Esophagus squamous epithelium (tissue), 5 donors: ENCODE measurements around the gene SMARCA4. TPM values are rescaled to one million over a fixed set of nuclear protein-coding genes. Genes with fewer than 3 reads are reported as not detected.
A peak's percentile ranks its signal among the peaks of the same experiment; 100 is the strongest.
"Not testable (repeated sequence)": the region's sequence is repeated elsewhere in the genome, so short reads cannot be mapped to it uniquely, and the experiment has no call there.

Experiments used
- DNase-seq: peaks from one replicate; lab custom pipeline; 2025; lab: John Stamatoyannopoulos, UW
- H3K27ac ChIP-seq, 4 donors: fragments of 200-600 bp; sonication (generic); one replicate each; pipeline ENCODE4 v1.5.1; 2016 to 2019; ENCODE audit warnings: mild to moderate bottlenecking in 1 of 4
- H3K27me3 ChIP-seq, 4 donors: fragments of 200-600 bp; sonication (generic); 1 replicate in 3 of 4; 2 replicates in 1 of 4; pipeline versions ENCODE4 v1.5.1 to v1.6.0; 2017 to 2021; ENCODE audit warnings: antibody characterized with exemption in 1 of 4
- H3K36me3 ChIP-seq, 3 donors: fragments of 200-600 bp; sonication (generic); one replicate each; pipeline ENCODE4 v1.5.1; 2016 to 2019
- H3K4me1 ChIP-seq, 3 donors: fragments of 200-600 bp; sonication (generic); one replicate each; pipeline ENCODE4 v1.5.1; 2017 to 2019
- H3K4me3 ChIP-seq, 4 donors: fragments of 200-600 bp; sonication (generic); 1 replicate in 3 of 4; 2 replicates in 1 of 4; pipeline ENCODE4 v1.5.1; 2016 to 2019; ENCODE audit warnings: mild to moderate bottlenecking in 2 of 4, moderate library complexity in 1 of 4
- H3K9me3 ChIP-seq, 3 donors: fragments of 200-600 bp; sonication (generic); one replicate each; pipeline ENCODE4 v1.5.1; 2016 to 2019
- POLR2A ChIP-seq, 4 donors: fragments of 450-650 bp; IDR thresholded peaks; one replicate each; pipeline ENCODE4 v1.6.1; 2017; ENCODE audit warnings: antibody characterized with exemption in 4 of 4, mild to moderate bottlenecking in 4 of 4, moderate library complexity in 3 of 4
- WGBS, 2 donors: methylation state at CpG; one replicate each; pipeline ENCODE4 v1.1.5; 2018; 5-methylcytosine and 5-hydroxymethylcytosine counted together
- intact Hi-C: fragments of 100-400 bp; cut with DNase I; formaldehyde crosslinking; loops from one replicate; pipeline ENCODE4 v1.15.0; 2022
- total RNA-seq, 4 donors: library from RNA; depleted of rRNA; stranded (reverse); fragments of >200 nt; gene quantifications; one replicate each; pipeline ENCODE4 v1.1.0, GENCODE V29; 2016
- TF ChIP-seq, protein P1 (sequence below), 6 experiments: fragments of 450-650 bp in 4 of 6; fragments of 200-600 bp in 2 of 6; sonication (generic) in 2 of 6; IDR thresholded peaks; one replicate each; pipeline ENCODE4 v1.5.1; 2016 to 2019; ENCODE audit warnings: antibody characterized with exemption in 6 of 6, mild to moderate bottlenecking in 4 of 6, moderate library complexity in 4 of 6
- donor health status: DM: yes; HTN: yes; CAD: no.

SMARCA4 gene
- total RNA-seq, 4 donors from 2014 or later: 62.8 to 142 (median 93.4) TPM

DNA sequence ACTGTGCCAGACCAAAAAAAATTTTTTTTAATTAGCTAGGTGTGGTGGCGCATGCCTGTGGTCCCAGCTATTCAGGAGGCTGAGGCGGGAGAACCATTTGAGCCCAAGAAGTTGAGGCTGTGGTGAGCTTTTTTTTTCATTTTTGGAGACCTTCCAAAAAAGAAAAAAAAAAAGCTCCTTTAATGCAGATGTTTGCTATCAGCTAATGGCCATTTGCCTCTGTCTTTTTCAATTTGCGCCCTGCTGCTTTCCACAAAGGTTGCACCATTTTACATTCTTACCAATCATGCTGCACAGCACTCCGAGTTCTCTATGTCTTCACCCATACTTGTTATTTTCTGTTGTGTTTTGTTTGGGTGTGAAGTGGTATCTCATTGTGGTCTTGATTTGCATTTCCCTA is 15.6 kb upstream of the SMARCA4 start:
- Histone ChIP-seq H3K36me3 (no peaks in the 10 kb centered on the region), H3K4me3 (no peak overlapping the region), H3K9me3 (no peaks in the 10 kb centered on the region), H3K27me3 (no peaks in the 10 kb centered on the region), H3K27ac (no peak overlapping the region), H3K4me1 (peaks cover 0 to 64% (median 16%) of the 10 kb centered on the region in 3 donors)
- intact Hi-C loops: no loop called here
- no peak for TF ChIP-seq POLR2A (IDR thresholded peaks at IDR 0.05)
- TF ChIP-seq, protein P1, sequence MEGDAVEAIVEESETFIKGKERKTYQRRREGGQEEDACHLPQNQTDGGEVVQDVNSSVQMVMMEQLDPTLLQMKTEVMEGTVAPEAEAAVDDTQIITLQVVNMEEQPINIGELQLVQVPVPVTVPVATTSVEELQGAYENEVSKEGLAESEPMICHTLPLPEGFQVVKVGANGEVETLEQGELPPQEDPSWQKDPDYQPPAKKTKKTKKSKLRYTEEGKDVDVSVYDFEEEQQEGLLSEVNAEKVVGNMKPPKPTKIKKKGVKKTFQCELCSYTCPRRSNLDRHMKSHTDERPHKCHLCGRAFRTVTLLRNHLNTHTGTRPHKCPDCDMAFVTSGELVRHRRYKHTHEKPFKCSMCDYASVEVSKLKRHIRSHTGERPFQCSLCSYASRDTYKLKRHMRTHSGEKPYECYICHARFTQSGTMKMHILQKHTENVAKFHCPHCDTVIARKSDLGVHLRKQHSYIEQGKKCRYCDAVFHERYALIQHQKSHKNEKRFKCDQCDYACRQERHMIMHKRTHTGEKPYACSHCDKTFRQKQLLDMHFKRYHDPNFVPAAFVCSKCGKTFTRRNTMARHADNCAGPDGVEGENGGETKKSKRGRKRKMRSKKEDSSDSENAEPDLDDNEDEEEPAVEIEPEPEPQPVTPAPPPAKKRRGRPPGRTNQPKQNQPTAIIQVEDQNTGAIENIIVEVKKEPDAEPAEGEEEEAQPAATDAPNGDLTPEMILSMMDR (IDR thresholded peaks at IDR 0.05): no peak
- WGBS, 2 donors: 83 to 94% methylated on average over 4 of the region's 4 CpGs
- DNase-seq: no peak

DNA sequence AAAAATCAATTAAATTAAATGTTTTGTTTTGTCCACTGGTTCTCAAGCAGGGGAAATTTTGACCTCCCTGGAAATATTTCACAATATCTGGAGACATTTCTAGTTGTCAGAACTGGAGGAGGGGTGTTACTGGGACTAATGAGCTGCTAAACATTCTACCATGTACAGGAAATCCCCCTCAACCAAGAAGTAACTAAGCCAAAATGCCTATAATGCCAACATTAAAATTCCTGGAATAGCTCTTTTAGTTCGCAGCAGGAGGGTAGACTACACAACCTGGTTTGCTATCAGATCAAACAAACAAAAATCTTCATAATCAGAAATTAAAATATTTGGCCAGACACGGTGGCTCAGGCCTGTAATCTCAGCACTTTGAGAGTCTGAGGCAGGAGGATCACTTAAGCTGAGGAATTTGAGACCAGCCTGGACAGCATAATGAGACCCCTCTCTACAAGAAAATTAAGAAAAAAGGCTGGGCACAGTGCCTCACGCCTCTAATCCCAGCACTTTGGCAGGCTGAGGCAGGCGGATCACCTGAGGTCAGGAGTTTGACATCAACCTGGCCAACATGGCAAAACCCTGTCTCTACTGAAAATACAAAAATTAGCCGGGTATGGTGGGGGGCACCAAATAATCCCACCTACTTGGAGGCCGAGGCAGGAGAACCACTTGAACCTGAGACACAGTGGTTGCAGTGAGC is 13.7 kb upstream of the SMARCA4 start:
- H3K27ac ChIP-seq: peak overlapping the region; percentile 19 to 82 (median 48)
- intact Hi-C loops: no loop called here
- WGBS, 2 donors: 39 to 66% methylated on average over 6 of the region's 6 CpGs

DNA sequence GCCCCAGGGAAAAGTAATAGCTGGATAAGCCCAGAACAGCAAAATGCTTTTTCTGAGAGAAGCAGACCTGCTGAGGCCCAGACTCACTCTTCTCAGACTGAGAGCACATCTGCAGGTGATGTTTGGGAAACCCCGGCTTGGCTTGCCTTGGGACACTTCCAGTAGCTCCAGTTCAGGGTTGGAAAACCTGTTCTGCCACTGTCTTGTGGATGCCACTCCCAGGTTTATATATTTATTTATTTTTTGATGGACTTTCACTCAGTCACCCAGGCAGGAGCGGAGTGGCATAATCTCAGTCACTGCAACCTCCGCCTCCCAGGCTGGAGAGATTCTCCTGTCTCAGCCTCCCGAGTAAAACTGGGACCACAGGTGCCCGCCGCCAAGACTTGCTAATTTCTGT is 8.0 kb upstream of the SMARCA4 start:
- no peak overlapping the region for H3K4me3 ChIP-seq
- H3K9me3 ChIP-seq: no peaks in the 10 kb centered on the region
- DNase-seq: no peak
- H3K36me3 ChIP-seq: no peaks in the 10 kb centered on the region
- intact Hi-C loops: no loop called here
- TF ChIP-seq POLR2A (IDR thresholded peaks at IDR 0.05): no peak
- TF ChIP-seq, protein P1 (IDR thresholded peaks at IDR 0.05): no peak
- H3K4me1 ChIP-seq: peaks cover 0 to 55% (median 7%) of the 10 kb centered on the region in 3 donors
- H3K27ac ChIP-seq: peak overlapping the region in 3 of 4 donors; percentile 58 to 78 (median 66)
- no peaks in the 10 kb centered on the region for H3K27me3 ChIP-seq
- WGBS, 2 donors: 30 to 36% methylated on average over 1 to 6 of the region's 6 CpGs

More for the DNA sequence above, 13.7 kb upstream of the SMARCA4 start:
- Histone ChIP-seq H3K27me3 (no peaks in the 10 kb centered on the region), H3K4me3 (no peak overlapping the region), H3K4me1 (peaks cover 0 to 51% (median 13%) of the 10 kb centered on the region in 3 donors), H3K9me3 (no peaks in the 10 kb centered on the region), H3K36me3 (no peaks in the 10 kb centered on the region)
- no peak for TF ChIP-seq POLR2A (IDR thresholded peaks at IDR 0.05)
- TF ChIP-seq, protein P1 (IDR thresholded peaks at IDR 0.05): no peak
- no peak for DNase-seq

DNA sequence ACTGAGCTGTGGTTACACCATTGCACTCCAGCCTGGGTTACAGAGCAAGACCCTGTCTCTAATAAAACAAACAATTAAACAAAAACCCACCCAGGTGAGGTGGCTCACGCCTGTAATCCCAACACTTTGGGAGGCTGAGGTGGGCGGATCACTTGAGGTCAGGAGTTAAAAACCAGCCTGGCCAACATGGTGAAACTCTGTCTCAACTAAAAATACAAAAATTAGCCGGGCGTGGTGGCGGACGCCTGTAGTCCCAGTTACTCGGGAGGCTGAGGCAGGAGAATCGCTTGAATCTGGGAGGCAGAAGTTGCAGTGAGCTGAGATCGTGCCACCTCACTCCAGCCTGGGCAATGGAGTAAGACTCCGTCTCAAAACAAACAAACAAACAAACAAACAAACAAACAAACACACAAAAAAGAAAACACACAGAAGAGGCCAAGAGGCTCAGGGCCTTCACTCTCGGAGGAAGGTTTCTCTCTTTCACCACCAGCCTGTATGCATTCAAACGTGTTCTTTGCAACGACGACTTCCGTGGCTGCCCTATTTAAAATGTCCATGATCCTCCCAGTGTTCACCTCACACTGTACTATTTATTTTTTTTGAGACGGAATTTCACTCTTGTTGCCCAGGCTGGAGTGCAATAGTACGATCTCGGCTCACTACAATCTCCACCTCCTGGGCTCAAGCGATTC is 1.4 kb upstream of the SMARCA4 start:
- H3K4me1 ChIP-seq: peaks cover 8 to 56% (median 25%) of the 10 kb centered on the region in 3 donors
- peak overlapping the region in 3 of 4 donors; percentile 76 to 96 (median 95) for H3K4me3 ChIP-seq
- intact Hi-C loops, DNase-seq, H3K9me3 ChIP-seq, H3K36me3 ChIP-seq, H3K27me3 ChIP-seq: not testable (repeated sequence)
- 87 to 93% methylated on average over 19 of the region's 19 CpGs for WGBS, 2 donors
- peak overlapping the region; percentile 93 to 98 (median 96) for H3K27ac ChIP-seq

DNA sequence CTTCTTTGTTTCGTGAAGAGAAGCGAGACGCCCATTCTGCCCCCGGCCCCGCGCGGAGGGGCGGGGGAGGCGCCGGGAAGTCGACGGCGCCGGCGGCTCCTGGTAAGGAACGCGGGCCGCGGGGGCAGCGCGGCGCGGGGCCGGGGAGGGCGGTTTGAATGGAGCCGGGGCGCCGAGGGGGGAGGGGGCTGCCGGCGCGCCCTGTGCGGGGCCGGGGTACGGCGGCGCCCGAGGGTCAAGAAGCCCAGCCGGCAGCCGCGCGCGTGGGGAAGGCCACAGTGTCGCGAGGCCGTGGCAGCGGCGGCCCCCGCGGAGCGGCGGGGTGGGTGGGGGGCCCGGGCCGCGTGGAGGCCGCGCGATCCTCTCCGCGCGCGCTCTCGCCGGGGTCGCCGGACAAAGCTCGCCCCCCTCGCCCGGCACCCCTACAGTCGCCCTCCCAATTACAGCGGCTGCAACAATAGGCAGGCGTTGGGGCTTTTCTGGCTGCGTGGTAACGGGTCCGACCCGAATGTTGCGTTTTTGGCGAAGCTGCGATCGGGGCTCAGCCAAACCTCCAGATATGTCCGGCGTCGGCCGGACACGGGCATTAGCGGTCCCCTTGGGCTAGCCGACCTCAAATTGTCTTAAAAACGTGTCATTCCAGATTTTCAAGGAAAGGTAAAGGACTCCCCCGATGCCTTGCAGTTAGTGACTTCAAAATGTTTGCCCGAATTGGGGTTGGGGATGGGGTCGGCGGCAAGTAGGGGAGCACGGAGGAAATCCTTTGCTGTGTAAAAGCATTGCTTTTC is 437 bp downstream of the SMARCA4 start:
- Histone ChIP-seq H3K36me3 (no peaks in the 10 kb centered on the region), H3K4me1 (peaks cover 8 to 70% (median 23%) of the 10 kb centered on the region in 3 donors), H3K27ac (peak overlapping the region; percentile 88 to 98 (median 96)), H3K27me3 (no peaks in the 10 kb centered on the region), H3K4me3 (peak overlapping the region; percentile 76 to 96 (median 92)), H3K9me3 (no peaks in the 10 kb centered on the region)
- DNase-seq: no peak
- intact Hi-C loops: no loop called here
- WGBS, 2 donors: 0% methylated on average over 6 to 19 of the region's 92 CpGs
- TF ChIP-seq, protein P1 (IDR thresholded peaks at IDR 0.05): no peak
- TF ChIP-seq POLR2A (IDR thresholded peaks at IDR 0.05): no peak
